ENCODE results near the gene LSM10.

Gene LSM10

DNA sequence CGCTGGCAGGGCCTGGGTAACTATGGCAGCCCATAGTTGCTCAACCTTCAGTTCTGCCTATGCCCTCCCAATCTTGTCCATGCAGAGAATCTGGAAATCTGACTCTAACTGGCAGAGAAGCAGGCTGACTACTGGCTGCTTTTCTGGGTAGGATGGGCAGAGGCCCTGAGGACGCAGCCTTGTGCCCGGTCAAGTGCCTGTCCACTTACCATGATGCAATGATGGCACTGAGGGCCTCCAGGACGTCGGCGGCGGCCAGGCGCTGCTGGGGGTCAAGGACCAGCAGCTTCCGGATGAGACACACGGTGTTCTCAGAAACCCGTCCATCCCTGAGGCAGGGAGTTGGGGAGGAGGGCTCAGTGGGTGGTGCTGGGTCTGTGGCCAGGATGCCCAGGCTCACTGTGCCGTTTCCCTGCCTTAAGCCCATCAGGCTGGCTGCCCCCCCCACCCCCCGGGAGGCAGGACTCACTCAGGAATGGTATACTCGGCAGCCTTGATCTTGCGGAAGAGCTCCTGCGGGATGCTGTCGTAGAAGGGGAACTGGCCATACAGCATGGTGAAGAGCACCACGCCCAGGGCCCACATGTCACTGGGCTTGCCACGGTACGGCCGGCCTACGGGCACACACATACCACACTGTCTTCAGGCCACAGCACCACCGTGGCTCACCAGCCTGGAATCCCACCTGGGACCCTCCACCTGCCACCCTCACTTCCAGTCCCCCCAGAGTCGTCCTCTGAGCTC lies 53.9 kb downstream of the LSM10 start:
- Histone ChIP-seq H3K4me1 (no peaks in the 10 kb centered on the region), H3K4me3 (ENCODE audit: low read depth, low read length) (no peak overlapping the region), H3K27me3 (no peaks in the 10 kb centered on the region), H3K36me3 (peaks cover 7% of the 10 kb centered on the region; the same call in 1 of the 2 replicates), H3K9me3 (no peaks in the 10 kb centered on the region)
- TF ChIP-seq CTCF (IDR thresholded peaks at IDR 0.05; ENCODE audit: low read depth, low read length): no peak
- DNase-seq: no peak
